Measurements from ENCODE around the gene REEP3. TPM values are rescaled to one million over a fixed set of nuclear protein-coding genes. Genes with fewer than 3 reads are reported as not detected.
A peak's percentile ranks its signal among the peaks of the same experiment; 100 is the strongest.

REEP3 gene
- total RNA-seq, 2 experiments from 2014 or later: 19.5 to 20.7 TPM

DNA sequence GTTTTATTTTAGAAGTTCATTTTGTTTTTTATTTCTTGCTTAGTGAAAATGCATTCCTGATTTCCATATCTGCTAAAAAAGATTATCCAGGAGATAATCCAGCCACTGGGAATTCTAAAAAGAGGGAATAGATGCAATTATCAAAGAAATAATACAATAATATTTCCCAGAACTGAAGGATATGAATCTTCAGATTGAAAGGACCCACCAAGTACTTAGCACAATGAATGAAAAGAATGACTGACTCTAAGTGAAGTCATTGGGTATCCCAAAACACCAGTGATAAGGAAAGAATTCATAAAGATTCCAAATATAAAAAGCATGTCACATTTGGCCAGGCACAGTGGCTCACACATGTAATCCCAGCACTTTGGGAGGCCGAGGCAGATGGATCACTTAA, 79.3 kb downstream of the REEP3 start:
- Mint-ChIP-seq H3K4me1 (ENCODE audit: low read depth) (no peaks in the 10 kb centered on the region), H3K27ac (no peak overlapping the region), H3K27me3 (no peaks in the 10 kb centered on the region), H3K4me3 (no peak overlapping the region), H3K36me3 (peaks cover 21% of the 10 kb centered on the region), H3K9me3 (no peaks in the 10 kb centered on the region)
- CTCF ChIA-PET: no interaction called here
- DNase-seq: no peak
- POLR2A ChIA-PET: no interaction called here
- intact Hi-C loops (cut with micrococcal nuclease): no loop called here

- ChIA-PET CTCF (interaction anchor here (2.0 kb wide), 1 partner anchor 26 kb away, joined by 6 read pairs; no protein-coding TSS in a partner anchor), POLR2A (no interaction called here)
- no peak for DNase-seq
- Mint-ChIP-seq H3K27me3 (no peaks in the 10 kb centered on the region), H3K4me1 (ENCODE audit: low read depth) (no peaks in the 10 kb centered on the region), H3K36me3 (peaks cover 10% of the 10 kb centered on the region), H3K9me3 (no peaks in the 10 kb centered on the region), H3K27ac (no peak overlapping the region), H3K4me3 (no peak overlapping the region)
- intact Hi-C loops (cut with micrococcal nuclease): no loop called here
Observed at GRCh38 chr10:63603709-63604445, 82.7 kb downstream of the REEP3 start.

DNA sequence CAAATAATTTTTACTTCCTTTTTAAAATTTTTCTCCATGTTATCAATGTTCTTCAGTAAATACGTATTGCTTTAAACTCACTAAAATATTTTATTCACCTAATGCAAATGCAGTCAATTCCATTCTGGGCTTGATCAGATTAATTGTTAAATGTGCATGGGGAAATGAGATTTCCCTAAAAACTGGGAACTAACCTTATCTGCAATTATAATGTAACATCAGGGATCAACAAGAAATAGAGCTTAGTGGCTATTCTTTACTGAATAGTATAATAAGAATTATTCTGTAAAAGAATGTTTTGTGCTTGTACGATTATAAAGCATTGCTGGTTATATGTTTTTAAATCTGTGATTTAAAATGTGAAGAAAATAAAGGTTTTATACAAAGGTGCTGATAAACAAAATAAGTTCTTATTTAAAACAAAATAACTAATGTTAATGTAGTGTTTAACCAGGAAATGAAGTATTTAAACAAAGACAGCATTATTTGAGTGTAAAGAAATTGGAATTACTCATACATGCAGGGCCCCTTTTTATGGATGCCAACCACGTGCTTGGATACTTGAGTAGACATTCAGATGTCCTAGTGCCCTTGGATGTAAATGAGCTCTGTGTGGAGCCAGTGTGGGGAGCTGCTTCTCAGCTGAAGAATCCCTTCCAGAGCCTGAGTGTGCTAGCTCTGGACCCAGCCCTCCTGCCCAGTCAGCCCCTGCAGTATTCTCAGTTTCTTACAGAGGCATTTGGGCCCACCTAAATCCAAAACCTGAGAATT, 84.2 kb downstream of the REEP3 start:
- Mint-ChIP-seq H3K27ac (no peak overlapping the region), H3K4me1 (ENCODE audit: low read depth) (no peaks in the 10 kb centered on the region), H3K36me3 (peaks cover 5% of the 10 kb centered on the region), H3K27me3 (no peaks in the 10 kb centered on the region), H3K4me3 (no peak overlapping the region), H3K9me3 (no peaks in the 10 kb centered on the region)
- ChIA-PET CTCF (interaction anchor here (2.0 kb wide), 1 partner anchor 24 kb away, joined by 6 read pairs; no protein-coding TSS in a partner anchor), POLR2A (no interaction called here)
- intact Hi-C loops (cut with micrococcal nuclease): no loop called here
- no peak for DNase-seq

- ChIA-PET POLR2A (no interaction called here), CTCF (interaction anchor here (0.6 kb wide), 1 partner anchor 18 kb away, joined by 3 read pairs; no protein-coding TSS in a partner anchor)
- intact Hi-C loops (cut with micrococcal nuclease): no loop called here
- Mint-ChIP-seq H3K27ac (no peak overlapping the region), H3K4me1 (ENCODE audit: low read depth) (peaks cover 6% of the 10 kb centered on the region), H3K9me3 (no peaks in the 10 kb centered on the region), H3K4me3 (no peak overlapping the region), H3K36me3 (no peaks in the 10 kb centered on the region), H3K27me3 (no peaks in the 10 kb centered on the region)
- DNase-seq: no peak
Observed at GRCh38 chr10:63608511-63608910, 87.3 kb downstream of the REEP3 start.

DNA sequence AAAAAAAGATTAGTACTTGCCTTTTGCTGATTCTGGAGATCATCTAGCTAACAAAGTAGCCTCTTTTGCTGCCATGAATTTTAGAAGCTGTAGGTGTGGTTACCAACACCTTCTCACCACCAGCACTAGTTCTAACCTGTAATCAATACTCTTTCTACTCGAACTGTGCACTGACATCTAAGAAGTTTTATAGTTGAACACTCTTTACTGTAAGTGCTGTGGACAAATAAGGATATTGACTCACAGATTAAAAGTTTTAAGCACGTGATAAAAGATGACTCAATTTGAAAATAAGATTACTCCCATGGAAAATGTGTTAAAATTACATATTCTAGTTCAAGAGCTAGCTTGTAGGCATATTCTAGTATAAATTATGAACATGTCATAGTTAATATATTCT, 89.9 kb downstream of the REEP3 start:
- DNase-seq: no peak
- no peaks in the 10 kb centered on the region for H3K9me3 Mint-ChIP-seq
- intact Hi-C loops (cut with micrococcal nuclease): loop anchor here (5.0 kb wide), 1 partner anchor 89 kb away; the partner anchor contains the start of gene REEP3
- POLR2A ChIA-PET: no interaction called here
- H3K27me3 Mint-ChIP-seq: no peaks in the 10 kb centered on the region
- peak overlapping the region; percentile 58 for H3K27ac Mint-ChIP-seq
- H3K36me3 Mint-ChIP-seq: peaks cover 4% of the 10 kb centered on the region
- no peak overlapping the region for H3K4me3 Mint-ChIP-seq
- CTCF ChIA-PET: interaction anchor here (0.6 to 1.7 kb wide), 8 partner anchors 15 to 444 kb away, joined by 3 to 6 read pairs (median 4); no protein-coding TSS in a partner anchor
- peaks cover 6% of the 10 kb centered on the region for H3K4me1 Mint-ChIP-seq (ENCODE audit: low read depth)

DNA sequence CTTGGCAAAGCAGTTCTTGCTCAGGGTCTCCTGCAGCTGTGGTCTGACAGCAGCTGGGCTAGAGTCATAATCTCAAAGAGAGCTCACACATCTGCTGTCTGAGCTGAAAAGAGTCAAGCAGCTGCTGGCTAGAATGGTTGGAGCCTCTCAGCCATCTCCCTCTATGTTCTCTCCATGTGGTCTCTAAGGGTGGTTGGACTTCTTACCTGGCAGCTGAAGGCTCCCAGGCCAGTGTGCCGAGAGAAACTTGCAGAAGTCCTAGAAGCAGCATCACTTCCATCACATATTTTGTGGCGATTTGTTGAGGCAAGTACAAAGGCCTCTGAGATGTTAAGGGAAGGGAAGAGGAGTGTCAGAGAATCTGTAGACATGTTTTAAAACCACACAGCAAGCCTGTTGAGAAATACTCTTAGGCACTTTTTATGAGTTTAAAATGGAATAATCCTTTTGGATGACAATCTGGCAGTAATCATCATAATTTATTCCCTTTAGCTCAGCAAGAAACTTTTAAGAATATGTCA, 93.2 kb downstream of the REEP3 start:
- Mint-ChIP-seq H3K4me3 (no peak overlapping the region), H3K27ac (no peak overlapping the region), H3K36me3 (peaks cover 12% of the 10 kb centered on the region), H3K9me3 (no peaks in the 10 kb centered on the region), H3K27me3 (no peaks in the 10 kb centered on the region), H3K4me1 (ENCODE audit: low read depth) (peaks cover 6% of the 10 kb centered on the region)
- POLR2A ChIA-PET: interaction anchor here (0.6 kb wide), 1 partner anchor 407 kb away, joined by 3 read pairs; no protein-coding TSS in a partner anchor
- CTCF ChIA-PET: interaction anchor here (2.3 kb wide), 1 partner anchor 448 kb away, joined by 7 read pairs; no protein-coding TSS in a partner anchor
- intact Hi-C loops (cut with micrococcal nuclease): loop anchor here (5.0 kb wide), 1 partner anchor 92 kb away; the partner anchor contains the start of gene REEP3
- DNase-seq: no peak

GRCh38 chr10:63618552-63618951, 97.4 kb downstream of the REEP3 start:
- intact Hi-C loops (cut with micrococcal nuclease): no loop called here
- DNase-seq: no peak
- no peak overlapping the region for H3K27ac Mint-ChIP-seq
- H3K9me3 Mint-ChIP-seq: no peaks in the 10 kb centered on the region
- no peaks in the 10 kb centered on the region for H3K4me1 Mint-ChIP-seq (ENCODE audit: low read depth)
- peaks cover 17% of the 10 kb centered on the region for H3K36me3 Mint-ChIP-seq
- CTCF ChIA-PET: interaction anchor here (1.2 kb wide), 1 partner anchor 102 kb away, joined by 5 read pairs; no protein-coding TSS in a partner anchor
- POLR2A ChIA-PET: no interaction called here
- H3K4me3 Mint-ChIP-seq: no peak overlapping the region
- no peaks in the 10 kb centered on the region for H3K27me3 Mint-ChIP-seq

DNA sequence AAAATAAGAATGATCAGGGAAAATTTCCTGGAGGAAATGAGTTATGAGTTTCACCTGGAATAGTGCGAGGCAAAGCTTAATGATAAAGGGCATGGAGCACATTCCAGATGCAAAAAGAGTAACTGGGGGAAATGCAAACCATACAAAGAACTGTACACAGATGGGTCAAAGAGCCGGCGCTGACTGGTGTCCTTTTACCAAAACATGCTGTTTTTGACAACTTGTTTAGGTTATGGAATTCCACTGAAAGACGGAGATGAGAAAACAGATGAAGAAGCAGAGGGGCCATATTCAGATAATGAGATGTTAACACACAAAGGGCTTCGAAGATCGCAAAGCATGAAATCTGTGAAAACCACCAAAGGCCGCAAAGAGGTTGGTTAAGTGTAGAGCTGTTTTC, 98.2 kb downstream of the REEP3 start:
- Mint-ChIP-seq H3K4me1 (ENCODE audit: low read depth) (no peaks in the 10 kb centered on the region), H3K4me3 (no peak overlapping the region), H3K27ac (no peak overlapping the region), H3K9me3 (no peaks in the 10 kb centered on the region), H3K36me3 (peaks cover 17% of the 10 kb centered on the region), H3K27me3 (no peaks in the 10 kb centered on the region)
- intact Hi-C loops (cut with micrococcal nuclease): no loop called here
- no peak for DNase-seq
- CTCF ChIA-PET: no interaction called here
- POLR2A ChIA-PET: no interaction called here

GRCh38 chr10:63622097-63622496, 100.9 kb downstream of the REEP3 start:
- H3K27ac Mint-ChIP-seq: no peak overlapping the region
- H3K9me3 Mint-ChIP-seq: no peaks in the 10 kb centered on the region
- POLR2A ChIA-PET: no interaction called here
- no peaks in the 10 kb centered on the region for H3K27me3 Mint-ChIP-seq
- CTCF ChIA-PET: interaction anchor here (1.2 kb wide), 2 partner anchors 454 to 456 kb away, joined by 3 to 7 read pairs; no protein-coding TSS in a partner anchor
- H3K4me1 Mint-ChIP-seq (ENCODE audit: low read depth): no peaks in the 10 kb centered on the region
- peaks cover 10% of the 10 kb centered on the region for H3K36me3 Mint-ChIP-seq
- no peak overlapping the region for H3K4me3 Mint-ChIP-seq
- intact Hi-C loops (cut with micrococcal nuclease): no loop called here
- no peak for DNase-seq

- Mint-ChIP-seq H3K27me3 (no peaks in the 10 kb centered on the region), H3K36me3 (peaks cover 4% of the 10 kb centered on the region), H3K4me3 (no peak overlapping the region), H3K27ac (no peak overlapping the region), H3K4me1 (ENCODE audit: low read depth) (peaks cover 15% of the 10 kb centered on the region), H3K9me3 (no peaks in the 10 kb centered on the region)
- DNase-seq: no peak
- CTCF ChIA-PET: no interaction called here
- POLR2A ChIA-PET: no interaction called here
- intact Hi-C loops (cut with micrococcal nuclease): no loop called here
Observed at GRCh38 chr10:63624701-63625100, 103.5 kb downstream of the REEP3 start.

- Mint-ChIP-seq H3K36me3 (no peaks in the 10 kb centered on the region), H3K27ac (no peak overlapping the region), H3K27me3 (peaks cover under 1% of the 10 kb centered on the region), H3K4me1 (ENCODE audit: low read depth) (peaks cover 24% of the 10 kb centered on the region), H3K9me3 (no peaks in the 10 kb centered on the region), H3K4me3 (no peak overlapping the region)
- DNase-seq: no peak
- CTCF ChIA-PET: interaction anchor here (1.1 to 8.7 kb wide), 9 partner anchors 11 to 459 kb away, joined by 3 to 139 read pairs (median 10); partner anchors contain the start of gene JMJD1C
- POLR2A ChIA-PET: no interaction called here
- intact Hi-C loops (cut with micrococcal nuclease): no loop called here
Observed at GRCh38 chr10:63627396-63627795, 106.2 kb downstream of the REEP3 start.

DNA sequence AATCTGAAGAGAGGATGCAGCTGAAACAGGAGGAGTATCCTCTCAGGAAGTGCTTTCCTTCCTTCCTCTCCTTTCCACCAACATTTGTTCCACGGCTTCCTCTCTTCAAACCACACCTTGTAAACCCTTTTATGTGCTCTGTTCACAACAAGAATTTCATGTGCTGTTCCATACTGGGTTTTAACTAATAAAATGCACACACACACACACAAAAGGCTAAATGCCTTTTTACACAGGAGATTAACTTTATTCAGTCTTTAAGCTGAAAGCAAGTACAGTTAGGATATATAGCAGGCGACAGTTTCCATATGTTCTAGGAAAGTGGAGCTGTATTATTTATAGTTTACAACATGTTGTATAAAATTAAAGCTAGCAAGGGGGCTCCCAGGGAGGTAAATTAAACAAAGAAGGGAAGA, 106.7 kb downstream of the REEP3 start:
- no peak overlapping the region for H3K27ac Mint-ChIP-seq
- intact Hi-C loops (cut with micrococcal nuclease): loop anchor here (2.0 kb wide), 4 partner anchors 55 to 273 kb away; partner anchors contain the start of gene JMJD1C
- H3K27me3 Mint-ChIP-seq: peaks cover 2% of the 10 kb centered on the region
- ChIA-PET CTCF (interaction anchor here (0.9 to 8.7 kb wide), 10 partner anchors 11 to 460 kb away, joined by 3 to 139 read pairs (median 9); partner anchors contain the start of gene JMJD1C), POLR2A (interaction anchor here (1.5 kb wide), 1 partner anchor 359 kb away, joined by 4 read pairs; no protein-coding TSS in a partner anchor)
- DNase-seq: no peak
- H3K9me3 Mint-ChIP-seq: no peaks in the 10 kb centered on the region
- no peaks in the 10 kb centered on the region for H3K36me3 Mint-ChIP-seq
- H3K4me1 Mint-ChIP-seq (ENCODE audit: low read depth): peaks cover 24% of the 10 kb centered on the region
- H3K4me3 Mint-ChIP-seq: no peak overlapping the region
